Activated T-cell treated with anti-CD3 and anti-CD28 coated beads, Interleukin-2, amount 50 U/mL, for 72 hours (primary cell): ENCODE data around the gene CELA2A. TPM values are rescaled to one million over a fixed set of nuclear protein-coding genes. Genes with fewer than 3 reads are reported as not detected.
A peak's percentile ranks its signal among the peaks of the same experiment; 100 is the strongest.
"Not testable (repeated sequence)": the region's sequence is repeated elsewhere in the genome, so short reads cannot be mapped to it uniquely, and the experiment has no call there.

Source experiments
- ATAC-seq, 2 donors: fragments of 150-1000 bp; cut with Tn5 transposase; replicated peaks in 1 of 2; 2 replicates each; pipeline ENCODE4 v1.10.0; 2021; ENCODE audit warnings: moderate library complexity in 2 of 2, mild to moderate bottlenecking in 1 of 2
- DNase-seq, 2 donors: peaks; one replicate each; pipeline ENCODE4 v3.0.0; 2021 to 2022; ENCODE audit warnings: mixed read lengths in 1 of 2
- H3K27ac Mint-ChIP-seq: one replicate; pipeline ENCODE4 v1.8.0; 2022; ENCODE audit warnings: mild to moderate bottlenecking, moderate library complexity, mixed read lengths
- H3K27me3 Mint-ChIP-seq: one replicate; pipeline ENCODE4 v1.8.0; 2022; ENCODE audit warnings: low read depth, mixed read lengths
- H3K36me3 Mint-ChIP-seq, 2 donors: one replicate each; pipeline ENCODE4 v1.8.0; 2022; ENCODE audit warnings: mixed read lengths in 2 of 2, mild to moderate bottlenecking in 1 of 2; ENCODE audit not compliant: insufficient read depth in 2 of 2
- H3K4me1 Mint-ChIP-seq: one replicate; pipeline ENCODE4 v1.8.0; 2022; ENCODE audit warnings: low read depth, mixed read lengths
- H3K4me3 Mint-ChIP-seq, 2 donors: one replicate each; pipeline ENCODE4 v1.8.0; 2022; ENCODE audit warnings: mild to moderate bottlenecking in 2 of 2, mixed read lengths in 2 of 2, moderate library complexity in 2 of 2
- H3K9me3 Mint-ChIP-seq, 2 donors: one replicate each; pipeline ENCODE4 v1.8.0; 2022; ENCODE audit warnings: mixed read lengths in 2 of 2
- total RNA-seq, 2 donors: library from RNA; stranded (reverse); gene quantifications; one replicate each; pipeline ENCODE4 v1.2.3, GENCODE V29; 2022

CELA2A gene
- total RNA-seq, 2 donors from 2014 or later: not detected

GRCh38 chr1:15417059-15417934 lies 39.2 kb upstream of the CELA2A start:
- Mint-ChIP-seq H3K9me3 (no peaks in the 10 kb centered on the region), H3K36me3 (peaks cover 0 to 4% of the 10 kb centered on the region in 2 donors), H3K27me3 (no peaks in the 10 kb centered on the region), H3K4me3 (peak overlapping the region; percentile 71 to 73), H3K4me1 (peaks cover 55% of the 10 kb centered on the region), H3K27ac (peak overlapping the region; percentile 17)
- peak; percentile 61 to 73 for ATAC-seq
- DNase-seq: peak; percentile 44 to 48

- DNase-seq: no peak
- Mint-ChIP-seq H3K36me3 (peaks cover 0 to 4% of the 10 kb centered on the region in 2 donors), H3K4me1 (peaks cover 41% of the 10 kb centered on the region), H3K27me3 (no peaks in the 10 kb centered on the region), H3K4me3 (no peak overlapping the region), H3K27ac (peak overlapping the region; percentile 38), H3K9me3 (no peaks in the 10 kb centered on the region)
- no peak for ATAC-seq
These were observed 37.6 kb upstream of the CELA2A start for GRCh38 chr1:15418806-15419515.

GRCh38 chr1:15420853-15421465 lies 35.6 kb upstream of the CELA2A start:
- H3K27me3 Mint-ChIP-seq: no peaks in the 10 kb centered on the region
- ATAC-seq: no peak
- no peaks in the 10 kb centered on the region for H3K9me3 Mint-ChIP-seq
- H3K36me3 Mint-ChIP-seq: no peaks in the 10 kb centered on the region
- DNase-seq: no peak
- peak overlapping the region; percentile 22 for H3K27ac Mint-ChIP-seq
- no peak overlapping the region for H3K4me3 Mint-ChIP-seq
- H3K4me1 Mint-ChIP-seq: peaks cover 21% of the 10 kb centered on the region

GRCh38 chr1:15422871-15423270 lies 33.7 kb upstream of the CELA2A start:
- Mint-ChIP-seq H3K27ac (no peak overlapping the region), H3K36me3 (no peaks in the 10 kb centered on the region), H3K27me3 (no peaks in the 10 kb centered on the region), H3K4me3 (no peak overlapping the region), H3K9me3 (no peaks in the 10 kb centered on the region), H3K4me1 (peaks cover 2% of the 10 kb centered on the region)
- DNase-seq (no peak), ATAC-seq (no peak)

- H3K4me1 Mint-ChIP-seq: no peaks in the 10 kb centered on the region
- no peaks in the 10 kb centered on the region for H3K9me3 Mint-ChIP-seq
- ATAC-seq: no peak
- no peak overlapping the region for H3K4me3 Mint-ChIP-seq
- no peak overlapping the region for H3K27ac Mint-ChIP-seq
- DNase-seq: no peak
- no peaks in the 10 kb centered on the region for H3K27me3 Mint-ChIP-seq
- no peaks in the 10 kb centered on the region for H3K36me3 Mint-ChIP-seq
These were observed 33.0 kb upstream of the CELA2A start for GRCh38 chr1:15423355-15424077.

- DNase-seq (no peak), ATAC-seq (no peak)
- Mint-ChIP-seq H3K27ac (no peak overlapping the region), H3K4me3 (no peak overlapping the region), H3K27me3 (no peaks in the 10 kb centered on the region), H3K9me3 (no peaks in the 10 kb centered on the region), H3K4me1 (no peaks in the 10 kb centered on the region), H3K36me3 (no peaks in the 10 kb centered on the region)
These were observed 32.3 kb upstream of the CELA2A start for GRCh38 chr1:15424146-15424667.

GRCh38 chr1:15424981-15425380 lies 31.6 kb upstream of the CELA2A start:
- ATAC-seq: no peak
- no peaks in the 10 kb centered on the region for H3K9me3 Mint-ChIP-seq
- no peaks in the 10 kb centered on the region for H3K4me1 Mint-ChIP-seq
- H3K27ac Mint-ChIP-seq: no peak overlapping the region
- DNase-seq: no peak
- H3K36me3 Mint-ChIP-seq: no peaks in the 10 kb centered on the region
- H3K4me3 Mint-ChIP-seq: no peak overlapping the region
- no peaks in the 10 kb centered on the region for H3K27me3 Mint-ChIP-seq

- Mint-ChIP-seq H3K27me3 (no peaks in the 10 kb centered on the region), H3K36me3 (no peaks in the 10 kb centered on the region), H3K4me3 (no peak overlapping the region), H3K4me1 (no peaks in the 10 kb centered on the region), H3K9me3 (no peaks in the 10 kb centered on the region), H3K27ac (no peak overlapping the region)
- no peak for ATAC-seq
- no peak for DNase-seq
These were observed 31.0 kb upstream of the CELA2A start for GRCh38 chr1:15425521-15425920.

GRCh38 chr1:15425958-15426357 lies 30.6 kb upstream of the CELA2A start:
- H3K36me3 Mint-ChIP-seq: no peaks in the 10 kb centered on the region
- H3K4me1 Mint-ChIP-seq: no peaks in the 10 kb centered on the region
- no peak overlapping the region for H3K4me3 Mint-ChIP-seq
- peak overlapping the region; percentile 36 for H3K27ac Mint-ChIP-seq
- ATAC-seq (no peak), DNase-seq (no peak)
- H3K9me3 Mint-ChIP-seq: no peaks in the 10 kb centered on the region
- no peaks in the 10 kb centered on the region for H3K27me3 Mint-ChIP-seq

GRCh38 chr1:15426492-15427279 lies 29.8 kb upstream of the CELA2A start:
- Mint-ChIP-seq H3K4me3 (no peak overlapping the region), H3K9me3 (no peaks in the 10 kb centered on the region), H3K36me3 (no peaks in the 10 kb centered on the region), H3K27ac (peak overlapping the region; percentile 36), H3K4me1 (no peaks in the 10 kb centered on the region), H3K27me3 (no peaks in the 10 kb centered on the region)
- DNase-seq (no peak), ATAC-seq (peak in 1 of 2 donors; percentile 24)

- H3K36me3 Mint-ChIP-seq: no peaks in the 10 kb centered on the region
- H3K4me3 Mint-ChIP-seq: no peak overlapping the region
- DNase-seq (no peak), ATAC-seq (no peak)
- no peaks in the 10 kb centered on the region for H3K4me1 Mint-ChIP-seq
- H3K9me3 Mint-ChIP-seq: no peaks in the 10 kb centered on the region
- no peak overlapping the region for H3K27ac Mint-ChIP-seq
- no peaks in the 10 kb centered on the region for H3K27me3 Mint-ChIP-seq
These were observed 29.3 kb upstream of the CELA2A start for GRCh38 chr1:15427280-15427666.

- not testable (repeated sequence) for DNase-seq, H3K27me3 Mint-ChIP-seq, ATAC-seq, H3K4me3 Mint-ChIP-seq, H3K36me3 Mint-ChIP-seq, H3K27ac Mint-ChIP-seq, H3K9me3 Mint-ChIP-seq, H3K4me1 Mint-ChIP-seq
These were observed 28.3 kb upstream of the CELA2A start for GRCh38 chr1:15428252-15428651.
